ENCODE data around the gene INCA1. TPM values are rescaled to one million over a fixed set of nuclear protein-coding genes. Genes with fewer than 3 reads are reported as not detected.

Gene INCA1
- 1.1 to 2.4 TPM (median 1.5 TPM) in 5 replicates for total RNA-seq (2022; extraction: Qiagen RNA extraction; ENCODE audit: low read depth)

GRCh38 chr17:4997302-4998026, at the start of gene INCA1, which contains the start of gene KIF1C:
TSS of gene INCA1 (minus strand) at chr17:4997522. CDS start at chr17:4994437, 3,085 bp downstream.
TSS of gene KIF1C (plus strand) at chr17:4997950. CDS start at chr17:5000247, 2,297 bp downstream.

GRCh38 chr17:5035315-5035714, 38.0 kb upstream of the INCA1 start, which contains the start of gene SLC52A1:
TSS of gene SLC52A1 (minus strand) at chr17:5035426. CDS start at chr17:5034606, 820 bp downstream.

GRCh38 chr17:4986951-4987766, 10.2 kb downstream of the INCA1 start, which contains the start of gene CAMTA2:
TSS of gene CAMTA2 (minus strand) at chr17:4987675. CDS start at chr17:4986222, 1,453 bp downstream.

GRCh38 chr17:4967539-4968485, 29.5 kb downstream of the INCA1 start, which contains the start of gene SPAG7:
TSS of gene SPAG7 (minus strand) at chr17:4967817. CDS start at chr17:4967804, 13 bp downstream.

GRCh38 chr17:4950746-4951204, 46.5 kb downstream of the INCA1 start, which contains the start of gene ENO3:
TSS of gene ENO3 (plus strand) at chr17:4951119. CDS start at chr17:4951830, 711 bp downstream.

GRCh38 chr17:4948166-4948930, 49.0 kb downstream of the INCA1 start, which contains the start of gene PFN1:
TSS of gene PFN1 (minus strand) at chr17:4948530. CDS start at chr17:4948394, 136 bp downstream.

GRCh38 chr17:4939796-4940554, 57.3 kb downstream of the INCA1 start, which contains the start of the genes RNF167 and SLC25A11:
TSS of gene RNF167 (plus strand) at chr17:4940268. CDS start at chr17:4940910, 642 bp downstream.
TSS of gene SLC25A11 (minus strand) at chr17:4940046. CDS start at chr17:4939910, 136 bp downstream.

Other genes with a start within 250 kb of the INCA1 start
- gene TM4SF5, start 225.6 kb downstream of the INCA1 start, total RNA-seq (2022; extraction: Qiagen RNA extraction; ENCODE audit: low read depth): 0.44 to 1.2 TPM (median 0.78 TPM) in 5 replicates
- 0.94 to 1.7 TPM (median 1.5 TPM) in 4 of 5 replicates, not detected in the other for gene VMO1, start 211.2 kb downstream of the INCA1 start, total RNA-seq (2022; extraction: Qiagen RNA extraction; ENCODE audit: low read depth)
- gene GLTPD2, start 208.6 kb downstream of the INCA1 start, total RNA-seq (2022; extraction: Qiagen RNA extraction; ENCODE audit: low read depth): not detected in 5 replicates
- gene PSMB6, start 201.4 kb downstream of the INCA1 start, total RNA-seq (2022; extraction: Qiagen RNA extraction; ENCODE audit: low read depth): 391 to 521 TPM (median 476 TPM) in 5 replicates
- 17.2 to 31.6 TPM (median 24.7 TPM) in 5 replicates for gene PLD2, start 190.4 kb downstream of the INCA1 start, total RNA-seq (2022; extraction: Qiagen RNA extraction; ENCODE audit: low read depth)
- 39.9 to 69.8 TPM (median 63.0 TPM) in 5 replicates for gene MINK1, start 164.2 kb downstream of the INCA1 start, total RNA-seq (2022; extraction: Qiagen RNA extraction; ENCODE audit: low read depth)
- 0.13 to 0.41 TPM (median 0.36 TPM) in 5 replicates for gene C17orf107, start 98.0 kb downstream of the INCA1 start, total RNA-seq (2022; extraction: Qiagen RNA extraction; ENCODE audit: low read depth)
- gene CHRNE, start 94.4 kb downstream of the INCA1 start, total RNA-seq (2022; extraction: Qiagen RNA extraction; ENCODE audit: low read depth): 0.06 to 0.22 TPM (median 0.09 TPM) in 3 of 5 replicates, not detected in the others
- not detected in 5 replicates for gene GP1BA, start 65.2 kb downstream of the INCA1 start, total RNA-seq (2022; extraction: Qiagen RNA extraction; ENCODE audit: low read depth)
- 48.3 to 76.4 TPM (median 71.9 TPM) in 5 replicates for gene SLC25A11, start 57.5 kb downstream of the INCA1 start, total RNA-seq (2022; extraction: Qiagen RNA extraction; ENCODE audit: low read depth)
- gene RNF167, start 57.3 kb downstream of the INCA1 start, total RNA-seq (2022; extraction: Qiagen RNA extraction; ENCODE audit: low read depth): 100 to 159 TPM (median 135 TPM) in 5 replicates
- 2,069 to 3,159 TPM (median 3,031 TPM) in 5 replicates for gene PFN1, start 49.0 kb downstream of the INCA1 start, total RNA-seq (2022; extraction: Qiagen RNA extraction; ENCODE audit: low read depth)
- 41.5 to 63.2 TPM (median 48.4 TPM) in 5 replicates for gene ENO3, start 46.4 kb downstream of the INCA1 start, total RNA-seq (2022; extraction: Qiagen RNA extraction; ENCODE audit: low read depth)
- gene SPAG7, start 29.7 kb downstream of the INCA1 start, total RNA-seq (2022; extraction: Qiagen RNA extraction; ENCODE audit: low read depth): 71.7 to 94.4 TPM (median 78.1 TPM) in 5 replicates
- gene CAMTA2, start 9.8 kb downstream of the INCA1 start, total RNA-seq (2022; extraction: Qiagen RNA extraction; ENCODE audit: low read depth): 24.5 to 43.4 TPM (median 34.9 TPM) in 5 replicates
- 95.3 to 132 TPM (median 116 TPM) in 5 replicates for gene KIF1C, start 428 bp upstream of the INCA1 start, total RNA-seq (2022; extraction: Qiagen RNA extraction; ENCODE audit: low read depth)
- gene SLC52A1, start 37.9 kb upstream of the INCA1 start, total RNA-seq (2022; extraction: Qiagen RNA extraction; ENCODE audit: low read depth): 0.33 to 1.1 TPM (median 0.75 TPM) in 5 replicates
- 0.81 to 1.5 TPM (median 1.0 TPM) in 5 replicates for gene ZFP3, start 80.9 kb upstream of the INCA1 start, total RNA-seq (2022; extraction: Qiagen RNA extraction; ENCODE audit: low read depth)
- 3.7 to 4.8 TPM (median 4.4 TPM) in 5 replicates for gene ZNF232, start 114.4 kb upstream of the INCA1 start, total RNA-seq (2022; extraction: Qiagen RNA extraction; ENCODE audit: low read depth)
- 0.04 to 0.07 TPM (median 0.04 TPM) in 3 of 5 replicates, not detected in the others for gene USP6, start 118.5 kb upstream of the INCA1 start, total RNA-seq (2022; extraction: Qiagen RNA extraction; ENCODE audit: low read depth)
- 1.3 to 2.5 TPM (median 1.5 TPM) in 5 replicates for gene ZNF594, start 194.3 kb upstream of the INCA1 start, total RNA-seq (2022; extraction: Qiagen RNA extraction; ENCODE audit: low read depth)
- not detected in 5 replicates for gene SCIMP, start 237.3 kb upstream of the INCA1 start, total RNA-seq (2022; extraction: Qiagen RNA extraction; ENCODE audit: low read depth)